BJ (cell line): ENCODE results near the gene UBTF. TPM values are rescaled to one million over a fixed set of nuclear protein-coding genes. Genes with fewer than 3 reads are reported as not detected.

Source experiments
- CTCF ChIA-PET: fragments of 350-600 bp; formaldehyde crosslinking; extraction: SDS; loops from one replicate; lab custom pipeline; 2021; ENCODE audit warnings: antibody characterized with exemption, inconsistent platforms; lab: Yijun Ruan, JAX
- POLR2A ChIA-PET: fragments of 300-600 bp; sonication (Branson Sonifier 250); formaldehyde crosslinking; extraction: SDS; loops from one replicate; lab custom pipeline; 2021; ENCODE audit warnings: antibody characterized with exemption; lab: Charles Lee
- DNase-seq: peaks from one replicate; pipeline ENCODE4 v3.0.0-alpha.2; 2011; ENCODE audit warnings: low read depth
- H3K27me3 ChIP-seq: 2 replicates; pipeline ENCODE4 v1.6.0; 2011; ENCODE audit warnings: low read length; ENCODE audit not compliant: control insufficient read depth, insufficient read depth
- H3K36me3 ChIP-seq: 2 replicates; pipeline ENCODE4 v1.5.1; 2011; ENCODE audit warnings: low read length; ENCODE audit not compliant: control insufficient read depth, insufficient read depth
- H3K4me3 ChIP-seq: 2 replicates; pipeline ENCODE4 v1.5.1; 2011; ENCODE audit warnings: low read depth, mild to moderate bottlenecking, control low read depth, low read length
- CTCF ChIP-seq: IDR thresholded peaks from 2 replicates; pipeline ENCODE4 v1.5.1; 2011; ENCODE audit warnings: low read depth, mild to moderate bottlenecking, control low read depth, inconsistent platforms, low read length, moderate library complexity; ENCODE audit not compliant: insufficient read depth
- polyA plus RNA-seq: library from polyadenylated mRNA; depleted of rRNA; stranded (reverse); fragments of >200 nt; gene quantifications from 2 replicates; pipeline ENCODE4 v1.2.3, GENCODE V29; 2011

UBTF gene
- polyA plus RNA-seq, 1 experiment: 21.1 TPM

DNA sequence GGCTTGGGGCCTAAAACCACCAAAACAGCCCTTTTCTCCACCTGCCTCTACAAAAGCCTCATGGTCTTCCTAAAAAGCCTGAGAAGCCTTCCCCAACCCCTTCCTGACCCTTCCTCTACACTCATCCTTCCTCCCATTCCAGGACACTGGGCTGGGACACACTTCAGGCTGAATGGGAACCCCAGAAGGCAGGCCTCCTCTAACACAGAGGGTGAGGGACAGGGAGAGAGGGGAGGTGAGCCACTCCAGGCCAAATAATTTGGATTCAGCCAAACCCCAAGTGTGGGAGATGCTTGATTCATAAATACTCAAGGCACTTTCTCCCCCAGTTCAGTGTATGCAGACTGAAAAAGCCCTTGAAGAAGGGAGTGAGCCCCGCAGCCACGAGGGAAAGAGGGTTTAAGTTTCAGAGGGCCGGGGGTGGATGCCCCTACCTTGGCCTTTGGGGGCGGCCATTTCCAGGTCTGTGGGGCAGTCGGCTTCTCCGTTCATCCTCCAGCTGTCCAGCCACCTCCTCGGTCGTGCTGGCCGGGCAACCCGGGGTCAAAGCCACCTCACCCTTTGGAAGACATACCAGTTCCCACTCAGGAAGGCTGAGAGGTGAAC is 1.6 kb downstream of the UBTF start:
- TF ChIP-seq CTCF: no peak
- no peak for DNase-seq
- ChIA-PET POLR2A (interaction anchor here (0.6 to 1.0 kb wide), 4 partner anchors 31 to 370 kb away, joined by 3 to 8 read pairs (median 6); partner anchors contain the start of gene TMUB2), CTCF (interaction anchor here (1.0 to 2.7 kb wide), 7 partner anchors 8 to 128 kb away, joined by 3 to 12 read pairs (median 6); partner anchors contain the start of genes GRN, SLC25A39 and TMUB2)
- H3K4me3 ChIP-seq: peak overlapping the region; percentile 45
- no peaks in the 10 kb centered on the region for H3K27me3 ChIP-seq
- peaks cover 32% of the 10 kb centered on the region for H3K36me3 ChIP-seq

DNA sequence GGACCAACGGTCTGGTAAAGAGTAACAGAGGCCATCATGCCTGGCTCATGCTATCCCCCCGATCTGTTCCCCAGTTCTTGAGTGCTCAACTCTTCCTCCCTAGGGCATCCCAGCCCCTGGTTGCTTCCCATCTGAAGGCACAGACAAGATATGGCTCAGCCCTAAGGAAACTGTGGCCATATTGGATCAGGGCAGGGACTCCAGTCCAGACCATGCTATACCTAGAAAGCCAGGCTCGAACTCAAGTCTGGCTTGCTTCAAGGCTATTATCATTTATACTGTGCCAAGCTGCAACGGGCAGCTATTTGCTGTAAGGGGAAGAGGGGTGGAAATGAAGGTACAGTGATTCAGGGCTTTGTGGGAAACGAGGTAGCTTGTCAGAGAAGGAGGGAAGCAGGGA is 2.8 kb downstream of the UBTF start:
- POLR2A ChIA-PET: no interaction called here
- no peaks in the 10 kb centered on the region for H3K27me3 ChIP-seq
- peaks cover 34% of the 10 kb centered on the region for H3K36me3 ChIP-seq
- DNase-seq: no peak
- no peak overlapping the region for H3K4me3 ChIP-seq
- TF ChIP-seq CTCF: no peak
- CTCF ChIA-PET: interaction anchor here (0.7 to 2.7 kb wide), 8 partner anchors 8 to 129 kb away, joined by 3 to 12 read pairs (median 6); partner anchors contain the start of gene GRN

GRCh38 chr17:44216173-44216572 is 3.3 kb downstream of the UBTF start:
- H3K36me3 ChIP-seq: peaks cover 39% of the 10 kb centered on the region
- no peak for DNase-seq
- no peak for TF ChIP-seq CTCF
- no peaks in the 10 kb centered on the region for H3K27me3 ChIP-seq
- CTCF ChIA-PET: interaction anchor here (0.9 to 2.7 kb wide), 6 partner anchors 8 to 129 kb away, joined by 3 to 12 read pairs (median 6); partner anchors contain the start of gene GRN
- no peak overlapping the region for H3K4me3 ChIP-seq
- POLR2A ChIA-PET: no interaction called here

GRCh38 chr17:44214896-44215295 is 4.6 kb downstream of the UBTF start:
- Histone ChIP-seq H3K36me3 (peaks cover 47% of the 10 kb centered on the region), H3K4me3 (no peak overlapping the region), H3K27me3 (no peaks in the 10 kb centered on the region)
- DNase-seq: no peak
- POLR2A ChIA-PET: interaction anchor here (0.7 kb wide), 1 partner anchor 9 kb away, joined by 3 read pairs; no protein-coding TSS in a partner anchor
- CTCF ChIA-PET: interaction anchor here (1.2 to 6.8 kb wide), 3 partner anchors 9 to 117 kb away, joined by 5 to 59 read pairs (median 7); no protein-coding TSS in a partner anchor
- TF ChIP-seq CTCF: no peak

DNA sequence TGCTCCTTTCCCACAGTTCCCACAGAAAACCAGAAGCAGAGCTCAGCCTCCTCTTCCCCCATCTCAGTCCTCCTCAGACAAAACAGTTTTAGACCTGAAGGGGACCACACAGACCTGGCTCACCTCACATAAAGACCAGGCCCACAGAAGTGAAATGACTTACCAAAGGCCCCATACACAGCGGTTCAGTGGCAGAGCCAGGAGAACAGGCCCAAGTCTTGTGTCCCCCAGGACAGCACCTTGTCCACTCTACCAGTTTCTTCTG is 5.3 kb downstream of the UBTF start:
- ChIA-PET POLR2A (no interaction called here), CTCF (interaction anchor here (0.7 to 6.8 kb wide), 4 partner anchors 8 to 1115 kb away, joined by 3 to 59 read pairs (median 5); no protein-coding TSS in a partner anchor)
- DNase-seq: no peak
- no peak overlapping the region for H3K4me3 ChIP-seq
- no peaks in the 10 kb centered on the region for H3K27me3 ChIP-seq
- TF ChIP-seq CTCF: no peak
- H3K36me3 ChIP-seq: peaks cover 54% of the 10 kb centered on the region
